Activated CD8-positive, alpha-beta memory T cell treated with anti-CD3 and anti-CD28 coated beads, Interleukin-2, amount 50 U/mL, for 48 hours (primary cell): ENCODE results near the gene ZNF235.
A peak's percentile ranks its signal among the peaks of the same experiment; 100 is the strongest.
"Not testable (repeated sequence)": the region's sequence is repeated elsewhere in the genome, so short reads cannot be mapped to it uniquely, and the experiment has no call there.

Experiments used
- DNase-seq: peaks from one replicate; pipeline ENCODE4 v3.0.0-alpha.2; 2020

Gene ZNF235

GRCh38 chr19:44304659-44305193, at the start of gene ZNF235:
Gene ZNF235 (minus strand): TSS chr19:44305025. CDS start chr19:44303404, 1,621 bp downstream.
- DNase-seq = peak; percentile 82

GRCh38 chr19:44346556-44346955, 41.7 kb upstream of the ZNF235 start:
- no peak for DNase-seq

DNA sequence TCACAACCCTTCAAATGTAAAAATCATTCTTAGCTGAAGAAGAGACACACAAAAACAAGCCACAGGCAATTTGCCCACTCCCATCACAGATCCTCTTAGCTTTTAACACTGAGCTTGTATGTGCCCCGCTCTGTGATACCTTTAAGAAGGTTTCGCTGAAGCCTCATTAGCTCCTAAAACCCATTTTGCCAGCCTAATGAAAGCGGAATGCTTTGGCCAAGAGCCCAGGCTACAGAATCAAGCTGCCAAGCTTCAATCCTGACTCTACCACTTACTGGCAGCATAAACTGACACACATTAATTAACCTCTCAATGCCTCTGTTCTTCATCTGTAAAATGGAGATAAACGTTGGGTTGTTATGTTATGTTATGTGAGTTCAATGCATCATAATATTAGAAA, 41.1 kb upstream of the ZNF235 start:
- no peak for DNase-seq

- DNase-seq = no peak
Measured at GRCh38 chr19:44344255-44344654, 39.4 kb upstream of the ZNF235 start.

GRCh38 chr19:44341794-44342193, 37.0 kb upstream of the ZNF235 start:
- DNase-seq = no peak

DNA sequence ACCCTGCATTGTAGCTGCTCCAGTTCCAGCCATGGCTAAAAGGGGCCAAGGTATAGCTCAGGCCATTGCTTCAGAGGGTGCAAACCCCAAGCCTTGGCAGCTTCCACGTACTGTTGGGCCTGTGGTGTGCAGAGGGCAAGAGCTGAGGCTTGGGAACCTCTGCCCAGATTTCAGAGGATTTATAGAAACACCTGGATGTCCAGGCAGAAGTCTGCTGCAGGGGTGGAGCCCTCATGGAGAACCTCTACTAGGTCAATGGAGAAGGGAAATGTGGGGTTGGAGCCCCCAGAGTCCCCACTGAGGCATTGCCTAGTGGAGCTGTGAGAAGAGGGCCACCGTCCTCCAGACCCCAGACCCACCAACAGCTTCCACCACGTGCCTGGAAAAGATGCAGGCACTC, 29.8 kb upstream of the ZNF235 start:
- not testable (repeated sequence) for DNase-seq

GRCh38 chr19:44332145-44332544, 27.3 kb upstream of the ZNF235 start:
- DNase-seq = no peak

DNA sequence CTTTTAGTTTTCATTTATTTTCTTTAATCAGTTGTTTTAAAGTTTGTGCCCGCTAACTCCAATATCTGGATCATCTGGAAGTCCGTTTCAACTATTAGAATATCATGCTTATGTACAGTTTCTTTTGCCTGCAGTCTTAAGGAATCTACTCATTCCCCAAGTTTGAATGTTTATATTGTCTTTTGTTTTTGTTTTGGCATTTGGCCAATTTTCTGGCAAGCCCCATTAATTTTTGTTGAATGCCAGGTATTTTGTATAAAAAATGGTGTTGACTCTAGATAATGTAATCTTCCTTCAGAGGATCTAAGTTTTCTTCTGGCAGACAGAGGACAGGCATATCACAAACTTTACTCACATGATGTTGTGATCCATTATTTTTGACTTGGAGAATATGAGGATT, 11.1 kb upstream of the ZNF235 start:
- DNase-seq = no peak

DNA sequence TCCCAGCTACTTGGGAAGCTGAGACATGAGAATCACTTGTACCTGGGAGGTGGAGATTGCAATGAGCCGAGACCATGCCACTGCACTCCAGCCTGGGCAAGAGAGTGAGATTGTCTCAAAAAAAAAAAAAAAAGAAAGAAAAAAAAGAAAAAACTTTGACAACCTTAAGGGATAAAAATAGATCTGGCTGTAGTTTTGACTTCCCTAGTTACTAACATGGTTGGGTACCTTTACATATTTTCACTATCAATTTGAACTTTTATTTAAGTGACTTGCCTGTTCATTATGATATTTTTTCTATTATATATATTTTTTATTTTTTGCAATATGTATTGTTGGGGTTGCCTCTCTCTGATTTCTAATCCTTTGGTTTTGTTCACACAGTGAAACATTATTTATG, 8.4 kb upstream of the ZNF235 start:
- DNase-seq = no peak

DNA sequence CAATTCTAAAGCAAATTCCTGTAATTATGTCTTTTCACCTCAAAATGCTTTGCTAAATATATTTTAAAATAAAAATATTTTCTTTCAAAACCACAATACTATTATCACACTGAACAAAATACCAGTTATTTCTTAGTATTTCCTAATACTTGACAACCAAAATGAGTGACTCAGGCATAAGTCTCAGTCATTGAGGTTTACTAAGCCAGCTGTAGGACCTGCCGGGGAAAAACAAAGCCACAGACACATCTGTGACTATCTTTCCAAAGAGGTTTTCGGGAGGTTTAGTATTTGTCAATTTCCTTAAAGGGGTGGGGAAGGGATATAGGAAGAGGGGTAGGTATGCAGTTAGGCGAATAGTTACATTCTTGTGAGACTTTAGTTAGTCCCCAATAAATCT, 3.2 kb upstream of the ZNF235 start:
- no peak for DNase-seq

DNA sequence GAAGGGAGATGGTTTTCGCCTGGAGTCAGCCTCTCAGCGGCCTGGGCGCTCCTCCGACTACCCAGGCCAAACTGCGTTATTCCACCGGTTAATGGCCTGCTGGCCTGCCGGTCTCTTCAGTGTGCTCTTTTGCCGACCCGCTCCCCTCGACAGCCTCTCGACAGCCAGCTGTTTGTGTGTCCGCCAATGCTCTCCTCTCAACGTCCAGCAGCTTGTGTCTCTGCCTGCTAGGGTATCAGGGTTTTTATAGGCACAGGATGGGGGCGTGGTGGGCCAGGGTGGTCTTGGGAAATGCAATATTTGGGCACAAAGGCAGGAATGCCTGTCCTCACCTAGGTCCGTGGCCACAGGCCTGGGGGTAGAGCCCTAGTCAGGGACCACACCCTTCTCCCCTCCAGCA, 1.5 kb upstream of the ZNF235 start:
- DNase-seq = no peak

DNA sequence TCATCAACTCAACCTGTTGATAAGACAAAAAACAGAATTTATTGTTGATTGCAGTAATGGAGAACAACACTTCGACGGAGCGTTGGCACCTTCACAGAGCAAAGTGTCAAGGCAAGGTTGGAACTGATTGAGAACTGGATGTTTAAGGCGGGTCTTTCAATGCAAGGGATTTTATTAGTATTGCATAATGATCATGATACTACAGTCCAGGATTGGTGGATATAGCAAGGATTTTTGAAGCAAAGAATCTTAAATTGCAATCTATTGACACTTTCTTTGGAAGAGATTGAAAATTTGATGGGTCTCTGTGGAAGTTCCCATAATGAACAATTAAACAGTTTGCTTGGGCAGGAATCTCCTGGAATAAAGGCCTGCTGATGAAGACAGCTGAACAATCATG, 632 bp upstream of the ZNF235 start:
- no peak for DNase-seq

DNA sequence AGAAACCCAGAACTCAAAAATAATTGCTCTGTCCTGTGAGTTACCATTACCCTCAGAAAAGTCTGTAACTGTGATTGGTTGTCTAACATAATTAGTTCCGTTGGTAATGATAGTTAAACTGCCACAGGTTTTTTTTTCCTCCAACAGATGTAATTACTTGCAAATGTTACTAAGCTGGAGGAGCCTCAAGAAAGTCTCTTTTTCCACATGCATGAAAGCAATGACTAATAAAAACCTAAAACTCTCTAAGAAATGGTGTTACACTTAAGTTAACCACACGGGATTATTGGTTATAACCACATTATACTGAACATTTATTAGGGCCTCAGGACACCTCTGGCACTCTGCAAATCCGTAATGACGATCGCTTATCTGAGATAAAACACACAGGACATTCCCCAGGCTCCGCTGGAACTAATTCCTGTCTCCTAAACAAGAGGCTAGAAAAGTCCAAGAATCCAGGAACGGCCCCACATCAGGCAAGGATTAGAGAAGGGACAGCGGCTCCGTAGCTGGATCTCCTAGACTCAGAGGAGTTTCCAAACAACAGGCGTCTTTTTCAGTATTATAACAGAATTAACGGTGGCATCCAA, 753 bp downstream of the ZNF235 start:
- DNase-seq = no peak

- no peak for DNase-seq
Measured at GRCh38 chr19:44303320-44303719, 1.5 kb downstream of the ZNF235 start.

- DNase-seq = no peak
Measured at GRCh38 chr19:44284968-44285367, 19.9 kb downstream of the ZNF235 start.

- no peak for DNase-seq
Measured at GRCh38 chr19:44282846-44283245, 22.0 kb downstream of the ZNF235 start.

DNA sequence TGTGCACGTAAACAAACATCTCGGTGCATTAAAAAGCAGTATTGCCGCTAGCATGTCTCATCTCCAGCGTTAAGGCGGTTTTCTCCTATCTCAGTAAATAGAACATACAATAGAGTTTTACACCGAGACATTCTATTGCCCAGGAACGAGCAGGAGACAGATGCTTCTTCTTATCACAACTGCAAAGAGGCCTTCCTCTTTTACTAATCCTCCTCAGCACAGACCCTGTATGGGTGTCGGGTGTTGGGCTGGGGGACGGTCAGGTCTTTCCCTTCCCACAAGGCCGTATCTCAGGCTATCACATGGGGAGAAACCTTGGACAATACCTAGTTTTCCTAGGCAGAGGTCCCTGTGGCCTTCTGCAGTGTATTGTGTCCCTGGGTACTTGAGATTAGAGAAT, 23.9 kb downstream of the ZNF235 start:
- no peak for DNase-seq

DNA sequence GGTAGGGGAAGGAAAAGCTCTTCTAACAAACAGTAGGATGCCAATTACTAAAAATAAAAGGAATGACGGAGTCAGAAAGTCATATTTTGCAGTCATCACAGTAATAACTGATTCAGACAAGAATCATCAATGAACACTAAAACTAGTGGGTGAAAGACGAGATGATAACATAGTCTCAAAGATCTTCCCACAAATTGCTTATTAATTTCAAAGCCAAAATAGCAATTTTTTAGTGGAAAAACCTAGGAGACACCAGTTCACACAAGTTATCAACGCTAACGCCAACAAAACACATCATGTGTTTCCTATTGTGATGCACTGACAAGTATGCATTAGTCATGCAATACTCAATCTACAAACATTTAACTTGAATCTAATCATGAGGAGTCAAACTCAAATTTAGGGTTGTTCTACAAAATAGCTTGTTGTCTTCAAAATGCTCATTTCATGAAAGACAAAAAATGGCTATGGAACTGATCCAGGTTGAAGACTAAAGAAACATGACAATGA, 26.6 kb downstream of the ZNF235 start:
- DNase-seq = no peak

DNA sequence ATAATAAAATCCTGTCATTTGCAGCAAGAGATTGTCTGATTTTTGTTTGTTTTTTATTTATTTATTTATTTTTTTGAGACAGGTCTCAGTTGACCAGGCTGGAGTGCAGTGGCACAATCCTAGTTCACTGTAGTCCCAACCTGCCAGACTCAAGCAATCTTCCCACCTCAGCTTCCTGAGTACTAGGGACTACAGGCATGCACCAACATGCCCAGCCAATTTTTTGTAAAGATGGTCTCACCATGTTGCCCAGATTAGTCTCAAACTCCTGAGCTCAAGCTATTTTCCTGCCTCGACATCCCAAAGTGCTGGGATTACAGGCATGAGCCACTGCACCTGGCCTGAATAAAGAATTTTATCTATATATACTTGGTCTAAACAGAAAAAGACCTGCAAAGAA, 27.5 kb downstream of the ZNF235 start:
- DNase-seq = no peak

DNA sequence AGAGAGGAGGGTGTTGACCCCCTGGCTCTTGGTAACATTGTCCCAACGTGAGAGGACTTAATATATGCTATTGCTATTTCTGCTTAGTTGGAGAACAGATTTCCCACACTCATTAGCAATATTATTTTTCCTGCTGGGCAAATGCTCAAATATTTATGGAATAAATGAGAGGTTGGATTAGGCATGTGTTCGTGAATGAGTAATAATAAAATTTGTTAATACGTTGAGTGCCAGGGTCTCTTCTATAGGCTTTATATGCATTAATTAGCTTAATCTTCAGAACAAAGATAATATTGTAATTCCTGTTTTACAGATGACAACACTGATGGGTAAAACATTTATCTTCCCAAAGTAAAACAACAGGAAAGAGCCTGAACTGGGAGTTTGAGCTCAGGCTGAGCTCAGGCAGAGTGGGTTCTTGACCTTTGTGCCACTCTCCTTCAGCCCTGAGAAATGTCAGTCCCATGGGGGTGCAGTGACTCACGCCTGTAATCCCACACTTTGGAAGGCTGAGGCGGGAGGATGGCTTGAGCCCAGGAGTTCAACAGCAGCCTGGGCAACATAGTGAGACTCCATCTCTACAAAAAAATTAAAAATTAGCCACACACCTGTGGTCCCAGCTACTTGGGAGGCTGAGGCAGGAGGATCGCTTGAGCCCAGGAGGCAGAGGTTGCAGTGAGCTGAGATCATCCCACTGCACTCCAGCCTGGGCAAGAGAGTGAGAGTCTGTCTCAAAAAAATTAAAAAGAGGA, 44.0 kb downstream of the ZNF235 start:
- DNase-seq = no peak

- no peak for DNase-seq
Measured at GRCh38 chr19:44260343-44260681, 44.5 kb downstream of the ZNF235 start.

GRCh38 chr19:44258835-44259413, 45.9 kb downstream of the ZNF235 start:
- DNase-seq = no peak

DNA sequence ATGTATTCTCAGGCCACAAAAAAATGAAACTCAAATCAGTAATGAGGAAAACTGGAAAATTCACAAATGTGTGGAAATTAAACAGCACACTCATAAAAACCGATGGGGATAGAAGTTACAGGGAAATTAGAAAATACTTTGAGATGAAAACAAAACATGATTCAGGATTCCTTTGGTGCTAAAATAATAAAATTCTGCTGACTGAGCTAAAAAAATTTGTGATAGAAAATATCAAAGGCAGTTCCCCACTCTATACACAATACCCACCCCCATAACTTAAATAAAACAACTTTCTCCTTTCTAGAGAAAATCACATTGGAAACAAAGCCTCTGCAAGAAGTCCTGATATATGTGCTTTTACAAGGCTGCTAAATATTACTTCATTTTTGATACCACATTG, 46.7 kb downstream of the ZNF235 start:
- no peak for DNase-seq
